ENCODE results near the gene ZGPAT. TPM values are rescaled to one million over a fixed set of nuclear protein-coding genes. Genes with fewer than 3 reads are reported as not detected.

The ZGPAT gene
- total RNA-seq, 2 experiments from 2014 or later, result 22.4 to 22.5 TPM

GRCh38 chr20:63679799-63680305, 28.0 kb upstream of the ZGPAT start:
- ChIA-PET POLR2A (no interaction called here), CTCF (no interaction called here)
- TF ChIP-seq CTCF (IDR thresholded peaks at IDR 0.05), result no peak
- DNase-seq (no peak), ATAC-seq (no peak)
- H3K9me3 Mint-ChIP-seq, result no peaks in the 10 kb centered on the region
- peaks cover 23% of the 10 kb centered on the region for H3K36me3 Mint-ChIP-seq (ENCODE audit: low read depth)
- intact Hi-C loops (cut with micrococcal nuclease), result no loop called here
- peaks cover 8% of the 10 kb centered on the region for H3K4me1 Mint-ChIP-seq (ENCODE audit: low read depth)
- H3K4me3 Mint-ChIP-seq, result no peak overlapping the region
- H3K27me3 Mint-ChIP-seq, result no peaks in the 10 kb centered on the region
- no peak overlapping the region for H3K27ac Mint-ChIP-seq

GRCh38 chr20:63680427-63680826, 27.4 kb upstream of the ZGPAT start:
- no peaks in the 10 kb centered on the region for H3K27me3 Mint-ChIP-seq
- no peak overlapping the region for H3K27ac Mint-ChIP-seq
- no peaks in the 10 kb centered on the region for H3K9me3 Mint-ChIP-seq
- POLR2A ChIA-PET, result interaction anchor here (0.6 to 1.0 kb wide), 2 partner anchors 19 to 79 kb away, joined by 3 to 5 read pairs; no protein-coding TSS in a partner anchor
- TF ChIP-seq CTCF (IDR thresholded peaks at IDR 0.05), result no peak
- ATAC-seq (no peak), DNase-seq (no peak)
- H3K36me3 Mint-ChIP-seq (ENCODE audit: low read depth), result peaks cover 20% of the 10 kb centered on the region
- CTCF ChIA-PET, result no interaction called here
- no peak overlapping the region for H3K4me3 Mint-ChIP-seq
- intact Hi-C loops (cut with micrococcal nuclease), result no loop called here
- peaks cover 8% of the 10 kb centered on the region for H3K4me1 Mint-ChIP-seq (ENCODE audit: low read depth)

- no peak overlapping the region for H3K4me3 Mint-ChIP-seq
- intact Hi-C loops (cut with micrococcal nuclease), result no loop called here
- ChIA-PET POLR2A (interaction anchor here (0.6 to 2.4 kb wide), 3 partner anchors 15 to 80 kb away, joined by 3 to 5 read pairs (median 5); no protein-coding TSS in a partner anchor), CTCF (no interaction called here)
- no peaks in the 10 kb centered on the region for H3K9me3 Mint-ChIP-seq
- ATAC-seq (no peak), DNase-seq (no peak)
- peaks cover 14% of the 10 kb centered on the region for H3K36me3 Mint-ChIP-seq (ENCODE audit: low read depth)
- TF ChIP-seq CTCF (IDR thresholded peaks at IDR 0.05), result no peak
- H3K27me3 Mint-ChIP-seq, result no peaks in the 10 kb centered on the region
- no peak overlapping the region for H3K27ac Mint-ChIP-seq
- peaks cover 8% of the 10 kb centered on the region for H3K4me1 Mint-ChIP-seq (ENCODE audit: low read depth)
These were observed 26.8 kb upstream of the ZGPAT start for GRCh38 chr20:63680857-63681608.

GRCh38 chr20:63681609-63682142, 26.2 kb upstream of the ZGPAT start:
- Mint-ChIP-seq H3K4me1 (ENCODE audit: low read depth) (peaks cover 13% of the 10 kb centered on the region), H3K27ac (no peak overlapping the region), H3K27me3 (no peaks in the 10 kb centered on the region), H3K9me3 (no peaks in the 10 kb centered on the region), H3K36me3 (ENCODE audit: low read depth) (peaks cover 11% of the 10 kb centered on the region), H3K4me3 (no peak overlapping the region)
- TF ChIP-seq CTCF (IDR thresholded peaks at IDR 0.05), result no peak
- DNase-seq, result no peak
- ChIA-PET CTCF (no interaction called here), POLR2A (interaction anchor here (1.0 to 2.4 kb wide), 2 partner anchors 14 to 156 kb away, joined by 4 to 5 read pairs; no protein-coding TSS in a partner anchor)
- ATAC-seq, result no peak
- intact Hi-C loops (cut with micrococcal nuclease), result no loop called here

Measured in activated CD8-positive, alpha-beta T cell treated with anti-CD3 and anti-CD28 coated beads for 36 hours (primary cell).